ENCODE results near the gene SMURF1. TPM values are rescaled to one million over a fixed set of nuclear protein-coding genes. Genes with fewer than 3 reads are reported as not detected.

SMURF1 gene
- total and polyA plus RNA-seq, 2 of the 8 experiments (the other 6 are each of a cell fraction or from before 2014, with no cell fraction given) = 9.6 to 24.5 TPM

- TF ChIP-seq POLR2AphosphoS5 (IDR thresholded peaks at IDR 0.05; ENCODE audit: low read depth, low read length) (no peak), CTBP2 (IDR thresholded peaks at IDR 0.05; ENCODE audit: borderline replicate concordance, insufficient read depth, insufficient read length, low read length) (no peak)
These were observed 133.6 kb downstream of the SMURF1 start (continued) for GRCh38 chr7:99010281-99010680.

Data from H1 (cell line).